C4-2B (cell line): ENCODE results near the gene PNPLA7.

ENCODE experiments used
- ZFX ChIP-seq: fragments of 450-650 bp; IDR thresholded peaks from 2 replicates; pipeline ENCODE4 v1.6.1; 2017
- TF ChIP-seq, protein P1 (sequence below): fragments of 450-650 bp; conservative IDR thresholded peaks from 2 replicates; pipeline ENCODE4 v1.5.1; 2017; ENCODE audit warnings: mild to moderate bottlenecking

DNA sequence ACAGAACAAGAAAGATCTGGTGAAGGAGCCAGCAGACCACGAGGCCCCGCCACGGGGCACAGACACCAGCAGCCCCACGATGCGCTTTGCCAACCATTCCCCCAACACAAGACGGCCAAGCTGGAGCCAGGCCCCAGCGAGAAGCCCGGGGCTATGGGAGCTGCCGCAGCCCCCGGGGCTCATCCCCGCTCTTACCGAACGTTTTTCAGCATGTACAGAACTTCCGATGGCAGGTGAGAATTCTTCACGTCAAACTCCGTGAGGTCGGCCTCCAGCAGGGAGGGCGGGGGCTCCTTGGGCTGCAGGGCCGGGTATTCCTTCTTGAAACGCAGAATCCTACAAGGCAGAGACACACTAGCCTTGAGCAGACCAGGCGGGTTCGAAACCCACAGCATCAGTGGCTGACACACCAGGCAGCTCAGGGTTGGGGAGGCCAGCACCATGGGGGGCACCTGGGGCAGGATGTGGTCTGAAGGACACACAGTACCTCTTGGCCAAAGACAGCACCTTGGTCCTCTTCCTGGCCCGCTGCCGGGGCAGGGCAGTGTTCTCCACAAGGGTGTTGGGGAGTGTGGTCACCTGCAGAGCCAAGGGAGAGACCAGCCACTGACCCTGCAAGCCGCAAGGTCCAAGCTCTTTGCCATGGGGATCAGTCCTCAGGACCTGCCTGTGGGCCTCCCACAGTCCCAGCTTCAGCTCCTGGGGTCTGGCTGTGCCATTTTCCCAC lies 6.8 kb downstream of the PNPLA7 start:
- TF ChIP-seq, protein P1, sequence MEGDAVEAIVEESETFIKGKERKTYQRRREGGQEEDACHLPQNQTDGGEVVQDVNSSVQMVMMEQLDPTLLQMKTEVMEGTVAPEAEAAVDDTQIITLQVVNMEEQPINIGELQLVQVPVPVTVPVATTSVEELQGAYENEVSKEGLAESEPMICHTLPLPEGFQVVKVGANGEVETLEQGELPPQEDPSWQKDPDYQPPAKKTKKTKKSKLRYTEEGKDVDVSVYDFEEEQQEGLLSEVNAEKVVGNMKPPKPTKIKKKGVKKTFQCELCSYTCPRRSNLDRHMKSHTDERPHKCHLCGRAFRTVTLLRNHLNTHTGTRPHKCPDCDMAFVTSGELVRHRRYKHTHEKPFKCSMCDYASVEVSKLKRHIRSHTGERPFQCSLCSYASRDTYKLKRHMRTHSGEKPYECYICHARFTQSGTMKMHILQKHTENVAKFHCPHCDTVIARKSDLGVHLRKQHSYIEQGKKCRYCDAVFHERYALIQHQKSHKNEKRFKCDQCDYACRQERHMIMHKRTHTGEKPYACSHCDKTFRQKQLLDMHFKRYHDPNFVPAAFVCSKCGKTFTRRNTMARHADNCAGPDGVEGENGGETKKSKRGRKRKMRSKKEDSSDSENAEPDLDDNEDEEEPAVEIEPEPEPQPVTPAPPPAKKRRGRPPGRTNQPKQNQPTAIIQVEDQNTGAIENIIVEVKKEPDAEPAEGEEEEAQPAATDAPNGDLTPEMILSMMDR = no peak
- no peak for TF ChIP-seq ZFX
